Mesendoderm (in vitro differentiated cells): Measurements from ENCODE around the gene TSSK3.

Experiments
- DNase-seq: peaks from one replicate; pipeline ENCODE4 v3.0.0; 2013
- H2AK5ac ChIP-seq: 2 replicates; pipeline ENCODE4 v1.6.1; 2013; ENCODE audit warnings: low read length, inconsistent platforms
- H2BK120ac ChIP-seq: 2 replicates; pipeline ENCODE4 v1.6.1; 2013; ENCODE audit warnings: low read depth, mild to moderate bottlenecking, low read length, moderate library complexity, mixed read lengths
- H2BK15ac ChIP-seq: replicated peaks from 2 replicates; pipeline ENCODE4 v1.6.1; 2013; ENCODE audit warnings: low read depth, mild to moderate bottlenecking, moderate library complexity
- H2BK5ac ChIP-seq: 2 replicates; pipeline ENCODE4 v1.6.1; 2013; ENCODE audit warnings: low read length, inconsistent platforms
- H3K18ac ChIP-seq: 2 replicates; pipeline ENCODE4 v1.6.1; 2013; ENCODE audit warnings: mild to moderate bottlenecking, low read length, mixed read lengths
- H3K23ac ChIP-seq: one replicate; pipeline ENCODE4 v1.6.1; 2013; ENCODE audit warnings: low read length
- H3K27ac ChIP-seq: 2 replicates; pipeline ENCODE4 v1.5.1; 2013; ENCODE audit warnings: low read depth, mild to moderate bottlenecking, inconsistent platforms, low read length, moderate library complexity
- H3K27me3 ChIP-seq: 2 replicates; pipeline ENCODE4 v1.6.1; 2013; ENCODE audit warnings: low read length, control low read depth, mild to moderate bottlenecking, inconsistent platforms; ENCODE audit not compliant: insufficient read depth, poor library complexity
- H3K36me3 ChIP-seq: 2 replicates; pipeline ENCODE4 v1.6.1; 2013; ENCODE audit warnings: low read length, inconsistent platforms; ENCODE audit not compliant: control insufficient read depth, insufficient read depth
- H3K4ac ChIP-seq: one replicate; pipeline ENCODE4 v1.6.1; 2013; ENCODE audit warnings: low read depth, mild to moderate bottlenecking, low read length, moderate library complexity
- H3K4me1 ChIP-seq: 2 replicates; pipeline ENCODE4 v1.6.1; 2013; ENCODE audit warnings: low read depth, low read length, inconsistent platforms; ENCODE audit not compliant: control insufficient read depth
- H3K4me2 ChIP-seq: 2 replicates; pipeline ENCODE4 v1.6.1; 2013; ENCODE audit warnings: low read length
- H3K4me3 ChIP-seq: 2 replicates; pipeline ENCODE4 v1.5.1; 2013; ENCODE audit warnings: mild to moderate bottlenecking, low read length
- H3K56ac ChIP-seq: one replicate; pipeline ENCODE4 v1.6.1; 2013; ENCODE audit warnings: low read length
- H3K79me1 ChIP-seq: 2 replicates; pipeline ENCODE4 v1.6.1; 2013; ENCODE audit warnings: low read length, inconsistent platforms
- H3K79me2 ChIP-seq: 2 replicates; pipeline ENCODE4 v1.6.1; 2013; ENCODE audit warnings: mild to moderate bottlenecking, low read length; ENCODE audit not compliant: control insufficient read depth, insufficient read depth
- H3K9ac ChIP-seq: 2 replicates; pipeline ENCODE4 v1.6.1; 2013; ENCODE audit warnings: low read length, inconsistent platforms
- H4K5ac ChIP-seq: one replicate; pipeline ENCODE4 v1.6.1; 2013; ENCODE audit warnings: low read length
- H4K8ac ChIP-seq: one replicate; pipeline ENCODE4 v1.6.1; 2013; ENCODE audit warnings: low read depth, mild to moderate bottlenecking, control low read depth, low read length, moderate library complexity
- WGBS: extraction: QIAGEN DNeasy Blood & Tissue Kit; methylation state at CpG from one replicate; pipeline ENCODE4 v1.1.7; 2013; ENCODE audit warnings: low lambda C conversion rate, missing lambda C conversion rate; ENCODE audit not compliant: insufficient coverage; ENCODE audit errors: extremely low coverage; 5-methylcytosine and 5-hydroxymethylcytosine counted together

The TSSK3 gene

GRCh38 chr1:32399843-32400242 is 37.5 kb downstream of the TSSK3 start:
- no peak overlapping the region for H3K23ac ChIP-seq
- H2AK5ac ChIP-seq, result no peak overlapping the region
- H3K18ac ChIP-seq, result no peak overlapping the region
- no peak overlapping the region for H2BK15ac ChIP-seq
- H3K9ac ChIP-seq, result no peak overlapping the region
- no peak overlapping the region for H4K8ac ChIP-seq
- no CpG with 5 or more reads among the region's 4 CpGs for WGBS
- DNase-seq, result no peak
- H3K36me3 ChIP-seq, result no peaks in the 10 kb centered on the region
- peaks cover 2% of the 10 kb centered on the region for H3K79me2 ChIP-seq
- peaks cover 2% of the 10 kb centered on the region for H3K79me1 ChIP-seq
- H3K27me3 ChIP-seq, result no peaks in the 10 kb centered on the region
- H3K4me3 ChIP-seq, result no peak overlapping the region
- no peak overlapping the region for H4K5ac ChIP-seq
- H3K56ac ChIP-seq, result no peak overlapping the region
- H2BK5ac ChIP-seq, result no peak overlapping the region
- no peaks in the 10 kb centered on the region for H3K4me1 ChIP-seq
- no peak overlapping the region for H3K4me2 ChIP-seq
- no peak overlapping the region for H3K27ac ChIP-seq
- H2BK120ac ChIP-seq, result no peak overlapping the region
- no peak overlapping the region for H3K4ac ChIP-seq

DNA sequence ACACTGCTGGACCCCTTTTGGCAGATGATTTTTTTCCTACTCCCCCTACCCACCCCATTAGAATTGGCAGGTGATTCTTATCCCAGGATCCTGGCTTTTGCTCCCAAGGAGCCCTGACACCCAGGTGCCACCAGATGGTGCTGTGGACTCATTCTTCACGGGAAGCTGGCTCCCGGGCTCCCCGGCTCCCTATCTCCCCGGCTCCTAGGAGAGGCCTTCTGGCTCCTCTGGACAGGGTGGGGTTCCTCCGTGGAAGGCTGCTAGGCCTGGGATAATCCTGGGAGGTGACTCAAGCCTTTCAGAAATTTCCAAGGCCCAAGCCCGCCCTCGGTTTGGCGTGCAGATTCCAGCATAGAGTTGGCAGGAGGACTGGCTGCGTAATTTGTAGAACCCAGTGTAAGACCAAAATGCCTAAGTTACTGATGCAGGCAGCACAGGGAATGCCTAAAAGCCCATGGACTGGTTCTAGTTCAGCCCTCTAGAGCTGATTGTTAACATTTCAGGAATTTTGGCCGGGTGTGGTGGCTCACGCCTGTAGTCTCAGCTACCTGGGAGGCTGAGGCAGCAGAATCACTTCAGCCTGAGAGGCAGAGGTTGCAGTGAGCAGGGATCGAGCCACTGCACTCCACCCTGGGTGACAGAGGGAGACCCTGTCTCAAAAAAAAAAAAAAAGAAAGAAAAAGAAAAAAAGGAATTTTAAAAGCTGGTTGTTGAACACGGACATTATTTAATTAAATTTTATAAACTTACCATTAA is 38.7 kb downstream of the TSSK3 start:
- H3K23ac ChIP-seq, result no peak overlapping the region
- H3K4me2 ChIP-seq, result no peak overlapping the region
- peak overlapping the region; percentile 81 for H3K56ac ChIP-seq
- H3K4me1 ChIP-seq, result no peaks in the 10 kb centered on the region
- H2BK5ac ChIP-seq, result no peak overlapping the region
- WGBS, result no CpG with 5 or more reads among the region's 13 CpGs
- H3K18ac ChIP-seq, result no peak overlapping the region
- H3K79me2 ChIP-seq, result no peaks in the 10 kb centered on the region
- H4K5ac ChIP-seq, result peak overlapping the region; percentile 33
- peak overlapping the region; percentile 37 for H3K9ac ChIP-seq
- H3K79me1 ChIP-seq, result no peaks in the 10 kb centered on the region
- no peak overlapping the region for H3K4me3 ChIP-seq
- H4K8ac ChIP-seq, result no peak overlapping the region
- H2AK5ac ChIP-seq, result no peak overlapping the region
- H3K36me3 ChIP-seq, result no peaks in the 10 kb centered on the region
- no peak overlapping the region for H3K4ac ChIP-seq
- peak; percentile 91 for DNase-seq
- no peaks in the 10 kb centered on the region for H3K27me3 ChIP-seq
- no peak overlapping the region for H3K27ac ChIP-seq
- H2BK120ac ChIP-seq, result no peak overlapping the region
- H2BK15ac ChIP-seq, result no peak overlapping the region

GRCh38 chr1:32404946-32405345 is 42.6 kb downstream of the TSSK3 start:
- no peak for DNase-seq
- Histone ChIP-seq H2BK5ac (no peak overlapping the region), H3K4ac (no peak overlapping the region), H4K8ac (no peak overlapping the region), H3K27ac (no peak overlapping the region), H2BK120ac (no peak overlapping the region), H3K27me3 (no peaks in the 10 kb centered on the region), H3K4me3 (no peak overlapping the region), H3K79me2 (no peaks in the 10 kb centered on the region), H3K18ac (no peak overlapping the region), H3K79me1 (no peaks in the 10 kb centered on the region), H3K36me3 (no peaks in the 10 kb centered on the region), H2AK5ac (no peak overlapping the region), H3K4me2 (no peak overlapping the region), H2BK15ac (no peak overlapping the region), H4K5ac (no peak overlapping the region), H3K23ac (no peak overlapping the region), H3K56ac (no peak overlapping the region), H3K9ac (no peak overlapping the region), H3K4me1 (no peaks in the 10 kb centered on the region)
- no CpG with 5 or more reads among the region's 2 CpGs for WGBS

- H3K27me3 ChIP-seq, result no peaks in the 10 kb centered on the region
- H2BK15ac ChIP-seq, result no peak overlapping the region
- H2BK120ac ChIP-seq, result no peak overlapping the region
- no peaks in the 10 kb centered on the region for H3K79me1 ChIP-seq
- H3K4me2 ChIP-seq, result no peak overlapping the region
- H3K9ac ChIP-seq, result no peak overlapping the region
- no peak overlapping the region for H3K4me3 ChIP-seq
- no peak overlapping the region for H4K8ac ChIP-seq
- WGBS, result no CpG with 5 or more reads among the region's 4 CpGs
- H2BK5ac ChIP-seq, result no peak overlapping the region
- peak; percentile 24 for DNase-seq
- H3K36me3 ChIP-seq, result no peaks in the 10 kb centered on the region
- H3K56ac ChIP-seq, result no peak overlapping the region
- H3K79me2 ChIP-seq, result no peaks in the 10 kb centered on the region
- H3K4me1 ChIP-seq, result no peaks in the 10 kb centered on the region
- no peak overlapping the region for H4K5ac ChIP-seq
- no peak overlapping the region for H3K18ac ChIP-seq
- no peak overlapping the region for H3K23ac ChIP-seq
- H2AK5ac ChIP-seq, result no peak overlapping the region
- H3K27ac ChIP-seq, result no peak overlapping the region
- H3K4ac ChIP-seq, result no peak overlapping the region
Measured at GRCh38 chr1:32405672-32406467, 43.5 kb downstream of the TSSK3 start.

GRCh38 chr1:32406629-32407111 is 44.3 kb downstream of the TSSK3 start:
- no peak overlapping the region for H4K5ac ChIP-seq
- no peak overlapping the region for H2BK15ac ChIP-seq
- H3K79me2 ChIP-seq, result no peaks in the 10 kb centered on the region
- no peak overlapping the region for H2BK5ac ChIP-seq
- H3K23ac ChIP-seq, result no peak overlapping the region
- H3K56ac ChIP-seq, result no peak overlapping the region
- no peak overlapping the region for H4K8ac ChIP-seq
- H3K4ac ChIP-seq, result no peak overlapping the region
- no peaks in the 10 kb centered on the region for H3K79me1 ChIP-seq
- WGBS, result no CpG with 5 or more reads among the region's 4 CpGs
- no peaks in the 10 kb centered on the region for H3K27me3 ChIP-seq
- H2BK120ac ChIP-seq, result no peak overlapping the region
- H2AK5ac ChIP-seq, result no peak overlapping the region
- H3K18ac ChIP-seq, result no peak overlapping the region
- H3K36me3 ChIP-seq, result no peaks in the 10 kb centered on the region
- no peaks in the 10 kb centered on the region for H3K4me1 ChIP-seq
- no peak overlapping the region for H3K9ac ChIP-seq
- no peak overlapping the region for H3K4me2 ChIP-seq
- no peak overlapping the region for H3K4me3 ChIP-seq
- no peak for DNase-seq
- no peak overlapping the region for H3K27ac ChIP-seq
